ENCODE results near the gene RAB39A.

The RAB39A gene

DNA sequence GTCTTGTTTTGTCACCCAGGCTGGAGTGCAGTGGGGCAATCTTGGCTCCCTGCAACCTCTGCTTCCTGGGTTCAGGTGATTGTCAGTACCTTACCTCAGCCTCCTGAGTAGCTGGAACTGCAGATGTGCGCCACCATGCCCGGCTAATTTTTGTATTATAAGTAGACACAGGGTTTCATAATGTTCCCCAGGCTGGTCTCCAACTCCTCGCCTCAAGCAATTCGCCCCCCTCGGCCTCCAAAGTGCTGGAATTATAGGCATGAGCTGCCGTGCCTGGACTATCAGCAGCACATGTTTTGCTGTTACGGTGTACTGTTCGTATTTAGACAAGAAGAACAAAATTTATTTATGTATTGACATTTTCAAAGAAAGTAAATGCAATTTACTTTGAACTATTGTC lies 34.8 kb downstream of the RAB39A start:
- TF ChIP-seq ZBTB7A (IDR thresholded peaks at IDR 0.05; ENCODE audit: low read depth), result no peak
- no peak for TF ChIP-seq CEBPB (IDR thresholded peaks at IDR 0.05)
- no peak for TF ChIP-seq EP300 (IDR thresholded peaks at IDR 0.05; ENCODE audit: borderline replicate concordance)
- no peak for TF ChIP-seq TAF1 (IDR thresholded peaks at IDR 0.05; ENCODE audit: low read depth)
- no peak for TF ChIP-seq RAD21 (IDR thresholded peaks at IDR 0.05; ENCODE audit: low read depth)
- TF ChIP-seq, protein P1, sequence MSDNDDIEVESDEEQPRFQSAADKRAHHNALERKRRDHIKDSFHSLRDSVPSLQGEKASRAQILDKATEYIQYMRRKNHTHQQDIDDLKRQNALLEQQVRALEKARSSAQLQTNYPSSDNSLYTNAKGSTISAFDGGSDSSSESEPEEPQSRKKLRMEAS (IDR thresholded peaks at IDR 0.05), result no peak
- no peak for TF ChIP-seq TCF12 (IDR thresholded peaks at IDR 0.05; ENCODE audit: low read depth)
- no peak for TF ChIP-seq EGR1 (IDR thresholded peaks at IDR 0.05)
- TF ChIP-seq NFIC (IDR thresholded peaks at IDR 0.05), result no peak
- TF ChIP-seq YY1 (IDR thresholded peaks at IDR 0.05; ENCODE audit: low read depth), result no peak
- TF ChIP-seq CREB1 (IDR thresholded peaks at IDR 0.05; ENCODE audit: low read depth), result no peak
- TF ChIP-seq, protein P2, sequence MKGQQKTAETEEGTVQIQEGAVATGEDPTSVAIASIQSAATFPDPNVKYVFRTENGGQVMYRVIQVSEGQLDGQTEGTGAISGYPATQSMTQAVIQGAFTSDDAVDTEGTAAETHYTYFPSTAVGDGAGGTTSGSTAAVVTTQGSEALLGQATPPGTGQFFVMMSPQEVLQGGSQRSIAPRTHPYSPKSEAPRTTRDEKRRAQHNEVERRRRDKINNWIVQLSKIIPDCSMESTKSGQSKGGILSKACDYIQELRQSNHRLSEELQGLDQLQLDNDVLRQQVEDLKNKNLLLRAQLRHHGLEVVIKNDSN (IDR thresholded peaks at IDR 0.05), result no peak
- TF ChIP-seq TEAD4 (IDR thresholded peaks at IDR 0.05), result no peak
- TF ChIP-seq, protein P3, sequence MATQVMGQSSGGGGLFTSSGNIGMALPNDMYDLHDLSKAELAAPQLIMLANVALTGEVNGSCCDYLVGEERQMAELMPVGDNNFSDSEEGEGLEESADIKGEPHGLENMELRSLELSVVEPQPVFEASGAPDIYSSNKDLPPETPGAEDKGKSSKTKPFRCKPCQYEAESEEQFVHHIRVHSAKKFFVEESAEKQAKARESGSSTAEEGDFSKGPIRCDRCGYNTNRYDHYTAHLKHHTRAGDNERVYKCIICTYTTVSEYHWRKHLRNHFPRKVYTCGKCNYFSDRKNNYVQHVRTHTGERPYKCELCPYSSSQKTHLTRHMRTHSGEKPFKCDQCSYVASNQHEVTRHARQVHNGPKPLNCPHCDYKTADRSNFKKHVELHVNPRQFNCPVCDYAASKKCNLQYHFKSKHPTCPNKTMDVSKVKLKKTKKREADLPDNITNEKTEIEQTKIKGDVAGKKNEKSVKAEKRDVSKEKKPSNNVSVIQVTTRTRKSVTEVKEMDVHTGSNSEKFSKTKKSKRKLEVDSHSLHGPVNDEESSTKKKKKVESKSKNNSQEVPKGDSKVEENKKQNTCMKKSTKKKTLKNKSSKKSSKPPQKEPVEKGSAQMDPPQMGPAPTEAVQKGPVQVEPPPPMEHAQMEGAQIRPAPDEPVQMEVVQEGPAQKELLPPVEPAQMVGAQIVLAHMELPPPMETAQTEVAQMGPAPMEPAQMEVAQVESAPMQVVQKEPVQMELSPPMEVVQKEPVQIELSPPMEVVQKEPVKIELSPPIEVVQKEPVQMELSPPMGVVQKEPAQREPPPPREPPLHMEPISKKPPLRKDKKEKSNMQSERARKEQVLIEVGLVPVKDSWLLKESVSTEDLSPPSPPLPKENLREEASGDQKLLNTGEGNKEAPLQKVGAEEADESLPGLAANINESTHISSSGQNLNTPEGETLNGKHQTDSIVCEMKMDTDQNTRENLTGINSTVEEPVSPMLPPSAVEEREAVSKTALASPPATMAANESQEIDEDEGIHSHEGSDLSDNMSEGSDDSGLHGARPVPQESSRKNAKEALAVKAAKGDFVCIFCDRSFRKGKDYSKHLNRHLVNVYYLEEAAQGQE (IDR thresholded peaks at IDR 0.05; ENCODE audit: low read depth), result no peak
- TF ChIP-seq FOXM1 (IDR thresholded peaks at IDR 0.05; ENCODE audit: borderline replicate concordance, low read depth), result no peak

DNA sequence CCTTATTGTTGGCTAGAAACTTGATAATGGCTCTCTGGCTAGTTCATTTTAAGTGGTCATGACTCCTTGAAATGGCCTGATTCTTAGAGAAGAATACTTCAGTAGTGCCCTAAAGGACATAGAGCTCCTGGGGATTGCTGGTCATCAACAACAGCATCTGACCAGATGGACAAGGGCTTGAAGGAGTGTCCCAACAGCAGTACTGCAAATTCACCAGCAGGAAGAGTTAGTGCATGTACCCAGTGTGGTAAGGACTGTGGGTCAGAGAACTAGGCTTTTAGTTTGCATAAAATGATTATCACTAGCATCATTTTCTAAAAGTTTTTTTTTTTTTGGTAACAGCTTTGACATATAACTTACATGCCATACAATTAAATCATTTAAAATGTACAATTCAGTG lies 41.0 kb downstream of the RAB39A start:
- TF ChIP-seq, protein P3 (IDR thresholded peaks at IDR 0.05; ENCODE audit: low read depth), result no peak
- TF ChIP-seq TEAD4 (IDR thresholded peaks at IDR 0.05), result no peak
- no peak for TF ChIP-seq TCF12 (IDR thresholded peaks at IDR 0.05; ENCODE audit: low read depth)
- no peak for TF ChIP-seq NFIC (IDR thresholded peaks at IDR 0.05)
- no peak for TF ChIP-seq ZBTB7A (IDR thresholded peaks at IDR 0.05; ENCODE audit: low read depth)
- no peak for TF ChIP-seq EGR1 (IDR thresholded peaks at IDR 0.05)
- TF ChIP-seq, protein P2 (IDR thresholded peaks at IDR 0.05), result no peak

DNA sequence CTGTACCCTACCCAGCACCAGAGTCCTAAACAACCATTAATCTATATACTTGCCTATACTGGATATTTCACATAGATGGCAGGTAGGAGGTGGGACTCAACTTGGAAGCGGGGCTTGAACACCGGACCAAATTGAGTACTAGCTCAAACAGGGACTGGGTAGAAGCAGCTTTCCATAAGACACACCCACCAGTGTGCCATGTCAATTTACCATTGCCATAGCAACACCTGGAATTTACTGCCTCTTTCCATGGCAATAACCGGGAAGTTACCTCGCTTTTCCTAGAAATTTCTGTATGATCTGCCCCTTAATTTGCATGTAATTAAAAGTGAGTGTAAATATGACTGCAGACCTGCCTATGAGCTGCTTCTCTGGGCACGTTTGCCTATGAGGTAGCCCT lies 41.8 kb downstream of the RAB39A start:
- TF ChIP-seq NFIC (IDR thresholded peaks at IDR 0.05) (no peak), EP300 (IDR thresholded peaks at IDR 0.05; ENCODE audit: borderline replicate concordance) (no peak), YY1 (IDR thresholded peaks at IDR 0.05; ENCODE audit: low read depth) (no peak), TCF12 (IDR thresholded peaks at IDR 0.05; ENCODE audit: low read depth) (no peak), CREB1 (IDR thresholded peaks at IDR 0.05; ENCODE audit: low read depth) (no peak), EGR1 (IDR thresholded peaks at IDR 0.05) (no peak), ZBTB7A (IDR thresholded peaks at IDR 0.05; ENCODE audit: low read depth) (no peak), TEAD4 (IDR thresholded peaks at IDR 0.05) (no peak), CEBPB (IDR thresholded peaks at IDR 0.05) (no peak)
- TF ChIP-seq, protein P3 (IDR thresholded peaks at IDR 0.05; ENCODE audit: low read depth), result no peak

DNA sequence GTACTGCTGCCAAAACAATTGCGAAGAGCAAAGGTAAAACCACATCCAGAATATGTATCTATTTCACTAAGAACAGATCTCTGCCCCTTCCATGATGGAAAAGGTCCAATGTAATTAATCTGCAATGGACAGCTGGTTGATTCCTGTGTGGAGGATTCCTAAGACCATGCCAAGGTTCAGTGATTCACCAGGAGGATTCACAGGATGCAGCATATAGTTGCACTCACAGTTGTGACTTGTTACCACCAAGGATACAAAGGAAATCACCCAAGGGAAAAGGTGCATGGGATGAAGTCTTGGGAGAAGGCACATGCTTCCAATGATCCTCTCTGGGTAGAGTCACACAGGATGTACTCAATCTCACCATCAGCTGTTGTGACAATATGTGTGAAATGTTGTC lies 45.4 kb downstream of the RAB39A start:
- TF ChIP-seq CREB1 (IDR thresholded peaks at IDR 0.05; ENCODE audit: low read depth), result no peak
- TF ChIP-seq, protein P1 (IDR thresholded peaks at IDR 0.05), result no peak
- TF ChIP-seq, protein P3 (IDR thresholded peaks at IDR 0.05; ENCODE audit: low read depth), result no peak
- TF ChIP-seq CEBPB (IDR thresholded peaks at IDR 0.05), result no peak
- TF ChIP-seq RAD21 (IDR thresholded peaks at IDR 0.05; ENCODE audit: low read depth), result no peak
- TF ChIP-seq TCF12 (IDR thresholded peaks at IDR 0.05; ENCODE audit: low read depth), result no peak
- TF ChIP-seq NFIC (IDR thresholded peaks at IDR 0.05), result no peak
- no peak for TF ChIP-seq EGR1 (IDR thresholded peaks at IDR 0.05)
- no peak for TF ChIP-seq TEAD4 (IDR thresholded peaks at IDR 0.05)
- no peak for TF ChIP-seq EP300 (IDR thresholded peaks at IDR 0.05; ENCODE audit: borderline replicate concordance)
- no peak for TF ChIP-seq ZBTB7A (IDR thresholded peaks at IDR 0.05; ENCODE audit: low read depth)
- no peak for TF ChIP-seq FOXM1 (IDR thresholded peaks at IDR 0.05; ENCODE audit: borderline replicate concordance, low read depth)
- TF ChIP-seq TAF1 (IDR thresholded peaks at IDR 0.05; ENCODE audit: low read depth), result no peak
- TF ChIP-seq, protein P2 (IDR thresholded peaks at IDR 0.05), result no peak

Measured in Ishikawa (cell line).